HAP-1 (cell line): ENCODE measurements around the gene CEL.
"Not testable (repeated sequence)": the region's sequence is repeated elsewhere in the genome, so short reads cannot be mapped to it uniquely, and the experiment has no call there.

ENCODE experiments used
- DNase-seq, 2 experiments: peaks; one replicate each; pipeline ENCODE4 v3.0.0-alpha.2; 2016 to 2020; ENCODE audit warnings: low spot score in 2 of 2
- H3K27me3 ChIP-seq: fragments of 250-450 bp; sonication (Bioruptor Pico); 2 replicates; pipeline ENCODE4 v1.5.1; 2020; ENCODE audit warnings: low read depth, mild to moderate bottlenecking, moderate library complexity
- H3K36me3 ChIP-seq: fragments of 250-450 bp; sonication (Bioruptor Pico); replicated peaks from 2 replicates; pipeline ENCODE4 v1.5.1; 2020; ENCODE audit warnings: mild to moderate bottlenecking
- H3K4me1 ChIP-seq: fragments of 250-450 bp; sonication (Bioruptor Pico); 2 replicates; pipeline ENCODE4 v1.5.1; 2020; ENCODE audit warnings: mild to moderate bottlenecking
- H3K4me3 ChIP-seq: fragments of 250-450 bp; sonication (Bioruptor Pico); 2 replicates; pipeline ENCODE4 v1.5.1; 2020; ENCODE audit warnings: mild to moderate bottlenecking, moderate library complexity
- H3K9me3 ChIP-seq: fragments of 250-450 bp; sonication (Bioruptor Pico); 2 replicates; pipeline ENCODE4 v1.5.1; 2020; ENCODE audit warnings: mild to moderate bottlenecking, moderate library complexity
- in situ Hi-C: fragments of 300-500 bp; cut with MboI; formaldehyde crosslinking; loops from 3 replicates; pipeline ENCODE4 v1.14.3; 2020; ENCODE audit warnings: low sequenced_read_pairs, inconsistent platforms, mixed read lengths

CEL gene

DNA sequence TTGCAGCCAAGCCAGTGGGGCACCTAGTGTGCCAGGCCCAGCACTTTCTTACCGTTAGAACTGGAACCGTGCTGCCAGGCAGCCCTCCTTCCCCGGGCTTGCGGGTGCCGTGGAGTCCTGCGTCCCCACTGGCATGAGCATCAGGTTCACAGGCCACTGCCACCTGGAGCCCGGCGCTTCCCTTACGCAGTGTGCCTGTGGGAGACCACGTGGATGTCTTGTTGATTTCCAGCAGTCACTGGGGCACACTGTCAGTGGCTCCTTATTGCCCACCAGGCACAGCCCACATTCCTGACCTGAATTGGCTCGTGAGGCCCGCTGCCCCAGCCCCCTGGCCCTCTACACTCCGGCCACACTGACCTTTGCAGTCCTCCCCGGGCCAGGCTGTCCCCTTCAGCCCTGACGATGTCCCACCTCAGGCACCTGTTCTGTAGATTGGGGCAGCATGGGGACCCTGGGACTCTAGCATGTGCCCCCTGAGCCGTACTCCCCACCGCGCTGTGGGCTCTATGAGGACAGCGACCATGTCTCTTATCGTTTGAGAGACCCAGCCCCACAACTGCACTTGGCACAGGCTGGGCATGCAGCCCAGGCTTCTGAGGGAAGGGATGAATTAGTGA lies 10.4 kb upstream of the CEL start:
- peaks cover 58% of the 10 kb centered on the region for H3K36me3 ChIP-seq
- no peaks in the 10 kb centered on the region for H3K27me3 ChIP-seq
- no peaks in the 10 kb centered on the region for H3K9me3 ChIP-seq
- DNase-seq: no peak
- H3K4me1 ChIP-seq: no peaks in the 10 kb centered on the region
- H3K4me3 ChIP-seq: no peak overlapping the region
- in situ Hi-C loops: no loop called here

GRCh38 chr9:133051966-133052539 lies 9.7 kb upstream of the CEL start:
- Histone ChIP-seq H3K27me3 (no peaks in the 10 kb centered on the region), H3K4me1 (no peaks in the 10 kb centered on the region), H3K4me3 (no peak overlapping the region), H3K36me3 (peaks cover 58% of the 10 kb centered on the region), H3K9me3 (no peaks in the 10 kb centered on the region)
- DNase-seq: no peak
- in situ Hi-C loops: no loop called here

DNA sequence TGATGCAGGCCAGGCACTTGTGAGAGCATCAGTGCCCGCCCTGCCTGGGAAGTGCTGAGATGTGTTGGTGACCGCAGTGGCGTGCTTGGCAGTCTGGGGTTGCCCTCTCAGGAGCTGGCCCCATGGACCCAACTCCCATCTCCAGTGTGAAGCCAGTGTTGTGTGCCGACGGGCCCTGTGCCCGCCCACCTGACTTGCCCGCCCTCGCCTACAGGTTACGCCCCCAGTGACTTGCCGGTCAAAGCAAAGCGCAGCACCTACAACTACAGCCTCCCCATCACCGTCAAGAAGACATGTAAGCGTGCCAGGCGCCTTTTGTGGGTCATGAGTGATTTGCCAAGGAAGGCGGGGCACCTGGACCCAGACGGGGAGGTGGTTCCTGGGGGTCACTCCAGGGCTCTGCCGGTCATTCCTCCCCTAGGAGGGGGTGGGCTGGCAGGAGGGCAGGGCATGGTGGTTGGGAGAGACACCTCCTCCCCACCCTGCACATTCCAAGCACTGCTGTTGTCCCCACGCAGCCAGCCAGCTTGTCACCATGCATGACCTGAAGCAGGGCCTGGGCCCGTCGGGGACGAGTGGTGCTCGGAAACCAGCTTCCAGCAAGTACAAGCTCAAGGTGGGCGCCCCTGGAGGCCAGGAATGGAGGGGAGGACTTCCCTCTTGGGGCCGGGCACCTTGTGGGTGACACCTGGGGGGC lies 7.4 kb upstream of the CEL start:
- Histone ChIP-seq H3K4me1 (no peaks in the 10 kb centered on the region), H3K27me3 (no peaks in the 10 kb centered on the region), H3K4me3 (no peak overlapping the region), H3K9me3 (no peaks in the 10 kb centered on the region), H3K36me3 (peaks cover 57% of the 10 kb centered on the region)
- in situ Hi-C loops: no loop called here
- no peak for DNase-seq

- no peak overlapping the region for H3K4me3 ChIP-seq
- H3K4me1 ChIP-seq: no peaks in the 10 kb centered on the region
- in situ Hi-C loops: no loop called here
- H3K36me3 ChIP-seq: peaks cover 53% of the 10 kb centered on the region
- no peaks in the 10 kb centered on the region for H3K9me3 ChIP-seq
- DNase-seq: no peak
- no peaks in the 10 kb centered on the region for H3K27me3 ChIP-seq
These were observed 6.8 kb upstream of the CEL start for GRCh38 chr9:133054966-133055365.

- Histone ChIP-seq H3K36me3 (peaks cover 51% of the 10 kb centered on the region), H3K4me3 (no peak overlapping the region), H3K4me1 (no peaks in the 10 kb centered on the region), H3K27me3 (no peaks in the 10 kb centered on the region), H3K9me3 (no peaks in the 10 kb centered on the region)
- in situ Hi-C loops: no loop called here
- no peak for DNase-seq
These were observed 5.9 kb upstream of the CEL start for GRCh38 chr9:133055788-133056420.

GRCh38 chr9:133056533-133056932 lies 5.2 kb upstream of the CEL start:
- no peak for DNase-seq
- Histone ChIP-seq H3K27me3 (no peaks in the 10 kb centered on the region), H3K4me3 (no peak overlapping the region), H3K36me3 (peaks cover 44% of the 10 kb centered on the region), H3K9me3 (no peaks in the 10 kb centered on the region), H3K4me1 (no peaks in the 10 kb centered on the region)
- in situ Hi-C loops: no loop called here

- Histone ChIP-seq H3K9me3 (no peaks in the 10 kb centered on the region), H3K27me3 (no peaks in the 10 kb centered on the region), H3K4me1 (no peaks in the 10 kb centered on the region), H3K4me3 (no peak overlapping the region), H3K36me3 (peaks cover 41% of the 10 kb centered on the region)
- in situ Hi-C loops: no loop called here
- DNase-seq: no peak
These were observed 4.8 kb upstream of the CEL start for GRCh38 chr9:133057006-133057405.

GRCh38 chr9:133057553-133057952 lies 4.2 kb upstream of the CEL start:
- peaks cover 39% of the 10 kb centered on the region for H3K36me3 ChIP-seq
- in situ Hi-C loops: no loop called here

DNA sequence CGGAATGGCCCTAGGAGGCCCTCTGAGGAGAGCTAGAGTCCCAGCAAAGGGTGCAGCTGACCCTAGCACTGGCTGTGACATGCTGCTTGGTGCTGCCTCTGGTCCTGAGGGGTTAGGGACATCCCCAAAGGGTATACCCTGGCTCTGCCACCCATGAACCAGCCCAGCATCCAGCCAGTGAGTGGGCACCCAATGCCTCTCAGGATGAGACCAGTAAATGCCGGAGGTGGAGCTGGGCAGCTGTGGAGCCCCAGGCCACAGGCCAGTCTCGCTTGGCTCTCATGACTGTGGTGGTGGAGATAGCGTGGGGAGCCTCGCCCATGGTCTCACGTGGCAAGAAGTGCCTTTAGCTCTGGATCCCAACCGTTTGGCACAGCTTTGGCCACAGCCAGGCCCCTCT lies 3.7 kb upstream of the CEL start:
- in situ Hi-C loops: no loop called here
- peaks cover 33% of the 10 kb centered on the region for H3K36me3 ChIP-seq
- no peaks in the 10 kb centered on the region for H3K27me3 ChIP-seq
- no peaks in the 10 kb centered on the region for H3K4me1 ChIP-seq
- no peak overlapping the region for H3K4me3 ChIP-seq
- DNase-seq: no peak
- H3K9me3 ChIP-seq: no peaks in the 10 kb centered on the region

More at GRCh38 chr9:133057553-133057952, 4.2 kb upstream of the CEL start:
- DNase-seq: no peak
- no peaks in the 10 kb centered on the region for H3K9me3 ChIP-seq
- no peaks in the 10 kb centered on the region for H3K27me3 ChIP-seq
- H3K4me1 ChIP-seq: no peaks in the 10 kb centered on the region
- no peak overlapping the region for H3K4me3 ChIP-seq

DNA sequence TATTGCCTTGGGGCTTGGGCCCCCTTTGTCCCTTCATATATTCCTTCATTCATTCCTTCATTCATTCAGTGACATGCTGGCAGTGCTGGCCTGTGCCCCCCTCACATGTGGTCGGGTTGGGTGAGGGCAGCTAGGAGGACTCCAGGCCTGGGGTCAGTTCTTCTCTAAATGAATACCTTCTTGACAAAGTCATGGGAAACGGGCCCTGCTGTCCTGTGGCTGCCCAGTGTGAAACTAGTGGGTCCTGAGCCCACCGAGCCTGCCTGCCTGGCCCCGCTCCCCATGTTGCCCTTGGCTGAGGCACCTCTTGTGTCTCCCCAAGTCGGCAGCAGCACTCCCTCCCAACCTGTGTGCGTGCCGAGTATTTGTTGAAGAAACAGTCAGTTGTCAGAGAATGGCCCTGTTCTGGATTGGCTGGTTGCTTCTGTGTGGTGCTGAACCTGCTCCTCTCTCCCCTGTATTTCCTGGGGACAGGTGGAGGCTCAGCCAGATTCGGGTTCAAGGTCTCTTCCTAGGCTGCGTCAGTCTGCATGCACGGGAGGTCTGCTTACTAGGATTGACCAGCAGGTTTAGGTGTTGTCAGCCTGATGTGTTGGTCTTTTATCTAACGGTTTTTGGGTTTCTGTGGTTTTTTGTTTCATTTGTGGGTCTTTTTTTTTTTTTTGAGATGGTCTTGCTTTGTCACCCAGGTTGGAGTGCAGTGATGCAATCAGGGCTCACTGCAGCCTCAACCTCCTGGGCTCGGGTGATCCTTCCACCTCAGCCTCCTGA lies 3.0 kb upstream of the CEL start:
- in situ Hi-C loops: no loop called here
- Histone ChIP-seq H3K4me3 (no peak overlapping the region), H3K4me1 (no peaks in the 10 kb centered on the region), H3K36me3 (peaks cover 28% of the 10 kb centered on the region), H3K27me3 (no peaks in the 10 kb centered on the region), H3K9me3 (no peaks in the 10 kb centered on the region)
- no peak for DNase-seq

DNA sequence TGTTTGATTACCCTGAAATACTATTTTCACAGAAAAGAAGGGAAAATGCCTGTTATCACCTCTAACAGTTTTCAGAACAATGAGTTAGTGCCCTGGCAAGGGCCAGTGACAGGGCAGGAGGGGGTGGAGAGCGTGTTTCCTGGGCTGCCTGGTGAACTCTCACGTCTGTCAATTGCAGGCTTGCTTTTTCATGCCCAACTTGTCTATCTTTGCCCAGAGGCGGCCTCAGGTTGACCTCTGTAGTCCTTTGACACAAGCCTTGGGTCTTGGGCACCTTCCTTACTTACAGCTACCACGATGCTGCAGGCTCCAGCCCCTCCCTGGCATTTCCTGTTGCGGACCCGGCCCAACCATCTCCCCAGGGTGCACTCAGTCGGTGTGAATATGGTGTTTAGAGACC lies 2.2 kb upstream of the CEL start:
- in situ Hi-C loops: no loop called here
- no peak for DNase-seq

DNA sequence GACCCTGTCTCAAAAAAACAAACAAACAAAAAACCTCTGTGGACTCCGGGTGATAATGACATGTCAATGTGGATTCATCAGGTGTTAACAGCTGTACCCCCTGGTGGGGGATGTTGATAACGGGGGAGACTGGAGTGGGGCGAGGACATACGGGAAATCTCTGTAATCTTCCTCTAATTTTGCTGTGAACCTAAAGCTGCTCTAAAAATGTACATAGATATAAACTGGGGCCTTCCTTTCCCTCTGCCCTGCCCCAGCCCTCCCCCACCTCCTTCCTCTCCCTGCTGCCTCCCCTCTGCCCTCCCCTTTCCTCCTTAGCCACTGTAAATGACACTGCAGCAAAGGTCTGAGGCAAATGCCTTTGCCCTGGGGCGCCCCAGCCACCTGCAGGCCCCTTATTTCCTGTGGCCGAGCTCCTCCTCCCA lies 1.4 kb upstream of the CEL start:
- in situ Hi-C loops: no loop called here
- Histone ChIP-seq H3K4me1 (no peaks in the 10 kb centered on the region), H3K4me3 (no peak overlapping the region), H3K36me3 (peaks cover 19% of the 10 kb centered on the region), H3K9me3 (no peaks in the 10 kb centered on the region), H3K27me3 (no peaks in the 10 kb centered on the region)
- peak in 1 of 2 experiments; percentile 33 for DNase-seq

More for the DNA sequence above, 2.2 kb upstream of the CEL start:
- no peaks in the 10 kb centered on the region for H3K4me1 ChIP-seq
- H3K27me3 ChIP-seq: no peaks in the 10 kb centered on the region
- peaks cover 25% of the 10 kb centered on the region for H3K36me3 ChIP-seq
- no peaks in the 10 kb centered on the region for H3K9me3 ChIP-seq
- no peak overlapping the region for H3K4me3 ChIP-seq

DNA sequence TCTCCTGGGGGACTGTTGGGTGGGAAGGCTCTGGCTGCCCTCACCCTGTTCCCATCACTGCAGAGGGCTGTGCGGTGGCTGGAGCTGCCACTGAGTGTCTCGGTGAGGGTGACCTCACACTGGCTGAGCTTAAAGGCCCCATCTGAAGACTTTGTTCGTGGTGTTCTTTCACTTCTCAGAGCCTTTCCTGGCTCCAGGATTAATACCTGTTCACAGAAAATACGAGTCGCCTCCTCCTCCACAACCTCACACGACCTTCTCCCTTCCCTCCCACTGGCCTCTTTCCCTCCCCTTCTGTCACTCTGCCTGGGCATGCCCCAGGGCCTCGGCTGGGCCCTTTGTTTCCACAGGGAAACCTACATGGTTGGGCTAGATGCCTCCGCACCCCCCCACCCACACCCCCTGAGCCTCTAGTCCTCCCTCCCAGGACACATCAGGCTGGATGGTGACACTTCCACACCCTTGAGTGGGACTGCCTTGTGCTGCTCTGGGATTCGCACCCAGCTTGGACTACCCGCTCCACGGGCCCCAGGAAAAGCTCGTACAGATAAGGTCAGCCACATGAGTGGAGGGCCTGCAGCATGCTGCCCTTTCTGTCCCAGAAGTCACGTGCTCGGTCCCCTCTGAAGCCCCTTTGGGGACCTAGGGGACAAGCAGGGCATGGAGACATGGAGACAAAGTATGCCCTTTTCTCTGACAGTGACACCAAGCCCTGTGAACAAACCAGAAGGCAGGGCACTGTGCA lies 590 bp upstream of the CEL start:
- H3K4me3 ChIP-seq, H3K27me3 ChIP-seq, H3K9me3 ChIP-seq, in situ Hi-C loops, H3K4me1 ChIP-seq: not testable (repeated sequence)
- peak in 1 of 2 experiments; percentile 57 for DNase-seq
- H3K36me3 ChIP-seq: peaks cover 12% of the 10 kb centered on the region
